SK-N-MC (cell line): ENCODE data around the gene ARCN1.

Source experiments
- DNase-seq: peaks from one replicate; pipeline ENCODE4 v3.0.0-alpha.2; 2011; ENCODE audit warnings: low read depth, low spot score
- H3K27ac ChIP-seq: fragments of 200-600 bp; sonication (generic); 2 replicates; pipeline ENCODE4 v1.5.1; 2016; ENCODE audit warnings: mixed run types
- H3K36me3 ChIP-seq: fragments of 200-600 bp; sonication (generic); 2 replicates; pipeline ENCODE4 v1.6.1; 2017; ENCODE audit warnings: antibody characterized with exemption, low read length, mixed read lengths; ENCODE audit not compliant: insufficient read depth
- H3K4me3 ChIP-seq: fragments of 200-600 bp; sonication (generic); 2 replicates; pipeline ENCODE4 v1.5.1; 2016
- H3K9ac ChIP-seq: fragments of 200-600 bp; sonication (generic); 2 replicates; pipeline ENCODE4 v1.8.0; 2017; ENCODE audit warnings: mixed run types, mixed read lengths; ENCODE audit not compliant: insufficient read length
- H3K9me3 ChIP-seq: fragments of 200-600 bp; sonication (generic); 2 replicates; pipeline ENCODE4 v1.6.1; 2017; ENCODE audit warnings: low read depth, mild to moderate bottlenecking, antibody characterized with exemption, low read length, moderate library complexity, mixed read lengths
- EZH2 ChIP-seq: fragments of 200-600 bp; sonication (generic); IDR thresholded peaks from one replicate; pipeline ENCODE4 v1.6.1; 2017; ENCODE audit warnings: antibody characterized with exemption
- FOXP2 ChIP-seq: optimal IDR thresholded peaks from 2 replicates; pipeline ENCODE3; 2011; ENCODE audit warnings: mild to moderate bottlenecking, moderate library complexity; ENCODE audit not compliant: insufficient read depth; ENCODE audit errors: extremely low read length, control extremely low read depth
- POLR2AphosphoS5 ChIP-seq: IDR thresholded peaks from 2 replicates; pipeline ENCODE4 v1.6.1; 2012; ENCODE audit warnings: mild to moderate bottlenecking, low read depth, low read length, borderline replicate concordance

ARCN1 gene

GRCh38 chr11:118615282-118615975 lies 43.2 kb downstream of the ARCN1 start:
- peak overlapping the region; percentile 32; the same call in 1 of the 2 replicates for H3K4me3 ChIP-seq

GRCh38 chr11:118615976-118616371 lies 43.8 kb downstream of the ARCN1 start:
- no peaks in the 10 kb centered on the region for H3K9me3 ChIP-seq
- no peaks in the 10 kb centered on the region for H3K36me3 ChIP-seq
- no peak overlapping the region for H3K9ac ChIP-seq
- DNase-seq: no peak
- no peak overlapping the region for H3K4me3 ChIP-seq
- no peak for TF ChIP-seq POLR2AphosphoS5
- H3K27ac ChIP-seq: peak overlapping the region; percentile 34; the same call in 1 of the 2 replicates

More at GRCh38 chr11:118615282-118615975, 43.2 kb downstream of the ARCN1 start:
- H3K9ac ChIP-seq: no peak overlapping the region
- H3K9me3 ChIP-seq: no peaks in the 10 kb centered on the region
- peak overlapping the region; percentile 34; the same call in 1 of the 2 replicates for H3K27ac ChIP-seq
- TF ChIP-seq EZH2: no peak
- TF ChIP-seq POLR2AphosphoS5: no peak
- TF ChIP-seq FOXP2: no peak
- no peaks in the 10 kb centered on the region for H3K36me3 ChIP-seq
- no peak for DNase-seq

- TF ChIP-seq EZH2 (no peak), FOXP2 (no peak), POLR2AphosphoS5 (no peak)
- Histone ChIP-seq H3K9me3 (no peaks in the 10 kb centered on the region), H3K4me3 (no peak overlapping the region), H3K27ac (no peak overlapping the region), H3K9ac (no peak overlapping the region), H3K36me3 (no peaks in the 10 kb centered on the region)
- DNase-seq: no peak
These were observed 46.1 kb downstream of the ARCN1 start for GRCh38 chr11:118618115-118618990.

GRCh38 chr11:118618991-118619375 lies 46.8 kb downstream of the ARCN1 start:
- DNase-seq: no peak
- Histone ChIP-seq H3K36me3 (no peaks in the 10 kb centered on the region), H3K9ac (no peak overlapping the region), H3K27ac (no peak overlapping the region), H3K9me3 (no peaks in the 10 kb centered on the region), H3K4me3 (no peak overlapping the region)
- TF ChIP-seq EZH2: no peak
- no peak for TF ChIP-seq POLR2AphosphoS5
- TF ChIP-seq FOXP2: no peak

GRCh38 chr11:118619444-118620197 lies 47.4 kb downstream of the ARCN1 start:
- H3K36me3 ChIP-seq: no peaks in the 10 kb centered on the region; the same call in 1 of the 2 replicates
- peak overlapping the region; percentile 26; the same call in 1 of the 2 replicates for H3K27ac ChIP-seq
- TF ChIP-seq EZH2: no peak
- no peak for TF ChIP-seq FOXP2
- no peak for TF ChIP-seq POLR2AphosphoS5
- DNase-seq: no peak
- H3K9me3 ChIP-seq: no peaks in the 10 kb centered on the region
- no peak overlapping the region for H3K9ac ChIP-seq
- H3K4me3 ChIP-seq: no peak overlapping the region

GRCh38 chr11:118620529-118621070 lies 48.4 kb downstream of the ARCN1 start:
- Histone ChIP-seq H3K4me3 (peak overlapping the region; percentile 93), H3K27ac (no peak overlapping the region), H3K36me3 (peaks cover 5% of the 10 kb centered on the region; the same call in 1 of the 2 replicates), H3K9me3 (no peaks in the 10 kb centered on the region), H3K9ac (no peak overlapping the region)
- no peak for TF ChIP-seq POLR2AphosphoS5
- no peak for TF ChIP-seq FOXP2
- no peak for TF ChIP-seq EZH2
- no peak for DNase-seq

- DNase-seq: no peak
- peak overlapping the region; percentile 74 for H3K9ac ChIP-seq
- 0 out of 2 replicates have a peak overlapping the region, but pooled peaks have one; percentile 22 for H3K27ac ChIP-seq
- TF ChIP-seq EZH2 (no peak), POLR2AphosphoS5 (peak; percentile 43; the same call in 1 of the 2 replicates)
- H3K9me3 ChIP-seq: no peaks in the 10 kb centered on the region
- peak overlapping the region; percentile 93 for H3K4me3 ChIP-seq
- H3K36me3 ChIP-seq: peaks cover 8% of the 10 kb centered on the region; the same call in 1 of the 2 replicates
These were observed 49.0 kb downstream of the ARCN1 start for GRCh38 chr11:118621071-118621783.
